SIG-M5 treated with dmso at 0.1 percent for 504 hours (cell line): ENCODE measurements around the gene NHLRC4.

Experiments used
- DNase-seq: peaks from one replicate; lab custom pipeline; 2025; ENCODE audit not compliant: unreplicated experiment; lab: John Stamatoyannopoulos, UW

Gene NHLRC4

DNA sequence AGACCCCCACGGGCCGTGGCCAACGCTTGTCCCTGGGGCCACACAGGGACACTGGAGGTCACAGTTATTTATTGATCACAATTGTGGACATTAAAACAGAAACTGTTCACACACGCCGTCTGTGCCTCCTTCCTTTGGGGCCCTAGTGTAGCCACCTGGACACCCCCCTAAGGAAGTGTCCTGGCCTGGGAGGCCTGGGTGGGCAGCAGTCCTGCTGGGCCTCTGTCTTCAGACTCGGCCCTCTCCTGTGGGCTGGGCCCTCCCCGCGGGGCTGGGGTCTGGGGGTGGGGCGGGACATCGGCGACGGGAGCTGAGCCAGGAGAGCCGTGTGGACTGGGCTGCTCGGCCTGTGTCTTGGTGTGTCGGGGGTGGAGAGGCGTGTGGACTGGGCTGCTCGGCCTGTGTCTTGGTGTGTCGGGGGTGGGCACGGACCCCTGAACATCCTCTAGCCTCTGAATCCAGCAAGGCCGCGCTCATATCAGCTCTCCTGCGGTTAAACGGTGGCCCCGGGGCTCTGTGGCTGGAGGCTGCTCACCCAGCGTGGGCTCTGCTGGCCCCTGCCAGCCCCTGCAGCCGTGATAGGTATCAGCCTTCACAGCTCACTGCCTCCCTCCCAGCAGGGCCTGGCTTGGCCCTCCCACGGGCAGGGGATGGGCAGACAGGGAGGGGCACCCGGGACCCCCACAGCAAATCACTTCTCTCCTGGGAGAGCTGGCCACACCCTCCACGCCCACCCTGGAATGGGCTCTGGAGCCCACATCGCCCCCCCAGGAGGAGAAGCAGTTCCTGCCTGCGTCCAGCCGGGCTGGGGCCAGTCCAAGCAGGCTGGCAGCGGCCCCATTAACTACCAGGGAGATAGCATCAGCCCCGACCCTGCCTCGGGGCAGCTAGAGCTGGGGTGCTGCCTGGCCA is 1.1 kb upstream of the NHLRC4 start:
- no peak for DNase-seq

DNA sequence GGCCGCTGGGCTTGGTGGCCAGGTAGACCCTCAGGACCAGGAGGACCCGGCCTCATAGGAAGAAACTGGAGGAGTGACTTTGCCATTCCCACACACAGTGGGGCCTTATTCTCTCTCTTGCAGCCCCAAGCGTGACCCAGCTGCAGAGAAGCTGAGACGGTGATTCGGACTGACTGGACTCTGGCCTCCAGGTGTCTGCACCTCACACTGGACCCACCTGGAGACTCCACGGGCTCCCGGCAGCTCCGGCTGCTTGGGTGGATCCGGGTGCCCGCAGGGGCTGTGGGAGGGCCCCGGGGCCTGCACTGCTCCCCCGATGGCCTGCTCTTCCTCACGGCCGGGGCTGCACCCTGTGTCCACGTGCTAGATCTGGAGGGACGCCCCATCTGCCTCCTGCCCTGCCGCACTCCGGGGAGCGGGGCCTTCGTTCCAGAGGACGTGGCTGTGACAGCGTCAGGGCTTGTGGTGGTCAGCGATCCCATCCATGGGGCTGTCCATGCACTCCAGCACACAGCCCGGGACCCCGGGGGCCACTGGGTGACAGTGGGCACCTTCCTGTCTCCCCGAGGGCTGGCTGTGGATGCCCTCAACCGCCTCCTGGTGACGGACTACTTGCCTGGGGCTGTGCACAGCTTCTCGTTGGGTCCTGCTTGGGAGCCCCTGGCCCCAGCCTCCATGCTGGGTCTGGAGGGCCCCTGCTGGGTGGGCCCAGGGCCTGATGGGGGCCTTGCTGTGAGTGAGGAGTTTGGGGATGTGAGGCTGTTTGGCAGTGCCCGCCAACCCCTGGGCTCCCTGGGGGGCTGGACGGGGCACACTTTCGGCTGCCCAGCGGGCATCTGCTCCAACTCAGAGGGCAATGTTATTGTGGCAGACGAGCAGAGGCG is 810 bp downstream of the NHLRC4 start:
- DNase-seq: no peak

DNA sequence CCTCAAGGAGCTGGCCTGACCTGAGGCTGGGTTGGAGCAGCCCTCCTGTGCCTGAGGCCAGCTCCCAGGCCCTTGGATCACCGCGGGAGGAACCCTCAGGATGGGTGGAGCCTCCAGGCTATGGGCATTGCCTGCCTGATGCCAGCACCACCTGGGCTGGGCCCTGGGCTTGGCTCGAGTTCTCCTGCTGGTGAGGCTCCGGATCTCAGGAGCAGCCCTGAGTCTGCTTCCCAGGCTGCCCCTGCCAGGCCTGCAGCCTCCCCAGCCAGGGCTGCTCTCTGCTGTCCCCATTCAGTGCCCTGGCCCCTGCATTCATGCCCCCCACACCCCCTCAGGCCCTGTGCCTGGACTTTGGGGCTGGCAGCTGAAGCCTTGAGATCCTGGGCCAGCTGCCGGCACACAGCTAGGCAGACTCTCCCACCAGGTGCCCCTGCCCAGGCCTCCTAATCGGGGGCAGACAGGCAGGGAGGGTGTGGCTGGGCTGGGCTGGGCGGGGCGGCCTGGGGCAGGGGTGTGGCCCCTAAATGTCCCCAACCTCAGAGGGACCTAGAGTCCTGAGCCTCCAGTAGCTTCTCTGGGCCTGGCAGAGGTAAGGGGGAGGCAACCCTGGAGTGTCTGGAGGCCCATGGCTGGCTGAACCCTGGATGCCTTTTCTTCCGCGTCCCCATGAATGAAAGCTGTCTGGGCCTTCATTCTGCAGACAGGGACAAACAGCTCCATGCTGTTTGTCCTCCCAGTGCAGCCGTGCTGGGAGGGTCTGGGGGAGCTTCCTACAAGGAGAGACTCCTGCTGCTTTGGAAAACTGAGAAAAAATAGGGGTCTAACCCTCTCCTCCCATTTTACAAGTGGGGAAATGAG is 1.8 kb downstream of the NHLRC4 start:
- DNase-seq: no peak

DNA sequence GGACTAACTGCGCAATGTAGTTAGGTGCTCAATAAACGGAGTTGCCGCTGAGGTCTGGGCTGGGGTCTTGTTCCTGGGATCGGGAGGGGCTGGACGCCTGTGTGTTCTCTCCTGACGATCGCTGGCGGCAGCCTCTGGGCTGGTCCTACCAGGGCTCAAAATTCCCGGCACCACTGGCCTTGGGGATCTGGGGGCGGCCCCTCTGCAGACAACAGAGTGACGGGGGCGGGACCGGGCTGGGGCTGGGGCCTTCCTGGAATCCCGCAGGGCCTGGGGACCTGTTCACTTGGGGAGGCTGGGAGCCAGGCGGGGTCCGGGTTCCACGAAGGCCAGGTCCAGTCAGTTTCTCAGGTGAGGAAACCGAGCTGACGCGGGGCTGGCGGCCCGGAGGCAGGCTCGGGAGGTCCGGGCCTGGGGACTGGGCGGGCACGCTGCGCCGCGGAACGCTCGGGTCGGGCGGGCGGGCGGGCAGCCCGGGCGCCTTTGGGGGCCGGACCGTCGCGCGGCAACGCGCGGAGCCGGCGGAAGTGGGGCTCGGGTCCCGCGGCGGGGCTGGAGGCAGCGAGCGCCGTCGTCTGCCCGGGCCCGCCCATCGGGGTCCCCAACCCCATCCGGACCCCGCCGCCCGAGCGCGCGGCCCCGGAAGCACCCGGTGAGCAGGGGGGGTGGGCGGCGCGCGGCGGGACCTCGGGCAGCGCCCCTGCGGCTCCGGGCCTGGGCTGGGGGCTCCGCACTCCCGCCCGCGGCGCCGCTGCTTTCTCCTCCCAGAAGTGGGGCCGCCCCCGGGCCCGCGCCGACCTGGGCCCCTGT is 2.8 kb downstream of the NHLRC4 start, which contains the start of gene PIGQ:
Gene PIGQ, plus strand, starts transcription at position 524 of the 810 bp plus-strand sequence. CDS start 4,107 bp downstream, outside the sequence.
- DNase-seq: peak; percentile 25

DNA sequence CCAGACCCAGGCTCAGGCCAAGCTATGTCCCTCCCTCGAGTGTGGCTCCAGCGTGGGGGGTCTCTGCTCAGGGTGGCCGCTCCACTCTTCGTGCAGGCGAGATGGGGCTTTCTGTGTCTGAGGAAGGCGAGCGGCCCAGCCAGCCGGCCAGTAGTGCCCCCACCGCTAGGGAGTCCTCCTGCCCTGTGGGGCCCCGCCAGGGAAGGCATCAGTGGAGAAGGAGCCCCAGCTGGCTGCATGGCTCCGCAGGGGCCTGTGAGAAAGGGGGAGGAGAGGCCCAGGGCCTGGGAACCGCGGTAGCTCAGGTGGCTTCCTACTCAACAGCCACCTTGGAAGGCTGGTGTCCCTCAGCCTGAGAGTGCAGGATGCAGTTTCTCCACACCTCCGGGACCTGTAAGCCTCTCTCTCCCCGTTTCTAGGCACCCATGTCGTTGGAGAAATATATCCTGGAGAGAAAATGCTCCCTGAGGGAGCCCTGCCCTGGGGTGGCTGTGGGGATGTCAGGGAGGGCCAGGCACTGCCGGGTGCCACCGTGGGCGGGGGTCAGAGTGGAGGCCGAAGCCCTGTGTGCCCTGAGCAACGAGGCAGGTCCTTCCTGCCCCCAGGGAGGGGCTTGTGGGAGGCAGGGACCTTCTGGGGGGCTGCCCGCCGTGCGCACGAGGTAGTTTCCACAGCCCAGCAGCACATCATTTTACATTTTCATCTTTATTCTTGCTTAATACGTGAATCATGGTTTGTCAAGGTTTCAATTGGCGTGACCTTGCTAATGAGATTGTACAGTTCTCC is 6.3 kb downstream of the NHLRC4 start:
- DNase-seq: no peak

DNA sequence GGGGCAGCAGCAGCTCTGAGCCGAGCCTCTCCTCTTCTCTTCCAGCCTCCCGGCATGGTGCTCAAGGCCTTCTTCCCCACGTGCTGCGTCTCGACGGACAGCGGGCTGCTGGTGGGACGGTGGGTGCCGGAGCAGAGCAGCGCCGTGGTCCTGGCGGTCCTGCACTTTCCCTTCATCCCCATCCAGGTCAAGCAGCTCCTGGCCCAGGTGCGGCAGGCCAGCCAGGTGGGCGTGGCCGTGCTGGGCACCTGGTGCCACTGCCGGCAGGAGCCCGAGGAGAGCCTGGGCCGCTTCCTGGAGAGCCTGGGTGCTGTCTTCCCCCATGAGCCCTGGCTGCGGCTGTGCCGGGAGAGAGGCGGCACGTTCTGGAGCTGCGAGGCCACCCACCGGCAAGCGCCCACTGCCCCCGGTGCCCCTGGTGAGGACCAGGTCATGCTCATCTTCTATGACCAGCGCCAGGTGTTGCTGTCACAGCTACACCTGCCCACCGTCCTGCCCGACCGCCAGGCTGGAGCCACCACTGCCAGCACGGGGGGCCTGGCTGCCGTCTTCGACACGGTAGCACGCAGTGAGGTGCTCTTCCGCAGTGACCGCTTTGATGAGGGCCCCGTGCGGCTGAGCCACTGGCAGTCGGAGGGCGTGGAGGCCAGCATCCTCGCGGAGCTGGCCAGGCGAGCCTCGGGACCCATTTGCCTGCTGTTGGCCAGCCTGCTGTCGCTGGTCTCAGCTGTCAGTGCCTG is 7.4 kb downstream of the NHLRC4 start:
- DNase-seq: no peak

DNA sequence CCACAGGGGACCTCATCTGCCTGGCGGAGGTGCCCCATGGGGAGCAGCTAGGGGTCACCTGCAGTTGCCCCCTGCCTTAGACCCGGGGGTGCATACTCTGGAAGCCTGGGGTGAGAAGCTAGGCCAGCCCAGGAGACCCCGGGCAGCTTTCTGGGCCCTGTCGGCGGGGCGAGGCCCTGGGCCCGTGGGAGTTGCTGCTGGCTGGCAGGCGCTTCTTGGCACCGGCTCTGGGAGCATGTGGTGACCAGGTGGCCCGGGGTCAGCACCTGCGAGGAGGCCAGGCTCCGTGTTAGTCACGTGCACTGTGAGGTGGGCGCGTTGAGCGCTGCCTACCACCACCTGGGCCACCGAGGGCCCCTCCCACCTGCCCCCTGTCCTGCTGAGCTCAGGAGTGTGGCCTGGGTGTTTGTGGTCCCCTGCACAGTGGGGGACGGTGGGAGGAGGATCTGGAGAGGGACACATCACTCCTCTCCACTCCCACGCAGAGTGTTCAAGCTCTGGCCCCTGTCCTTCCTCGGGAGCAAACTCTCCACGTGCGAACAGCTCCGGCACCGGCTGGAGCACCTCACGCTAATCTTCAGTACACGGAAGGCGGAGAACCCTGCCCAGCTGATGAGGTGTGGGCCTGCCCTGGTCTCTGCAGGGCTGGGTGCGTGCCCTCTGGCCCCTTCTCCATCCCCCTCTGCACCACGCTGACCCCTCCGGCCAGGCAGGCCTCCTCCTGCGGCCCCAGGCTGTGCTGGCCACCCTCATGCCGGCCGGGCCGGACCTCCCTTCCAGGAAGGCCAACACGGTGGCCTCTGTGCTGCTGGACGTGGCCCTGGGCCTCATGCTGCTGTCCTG is 8.8 kb downstream of the NHLRC4 start:
- DNase-seq: no peak

DNA sequence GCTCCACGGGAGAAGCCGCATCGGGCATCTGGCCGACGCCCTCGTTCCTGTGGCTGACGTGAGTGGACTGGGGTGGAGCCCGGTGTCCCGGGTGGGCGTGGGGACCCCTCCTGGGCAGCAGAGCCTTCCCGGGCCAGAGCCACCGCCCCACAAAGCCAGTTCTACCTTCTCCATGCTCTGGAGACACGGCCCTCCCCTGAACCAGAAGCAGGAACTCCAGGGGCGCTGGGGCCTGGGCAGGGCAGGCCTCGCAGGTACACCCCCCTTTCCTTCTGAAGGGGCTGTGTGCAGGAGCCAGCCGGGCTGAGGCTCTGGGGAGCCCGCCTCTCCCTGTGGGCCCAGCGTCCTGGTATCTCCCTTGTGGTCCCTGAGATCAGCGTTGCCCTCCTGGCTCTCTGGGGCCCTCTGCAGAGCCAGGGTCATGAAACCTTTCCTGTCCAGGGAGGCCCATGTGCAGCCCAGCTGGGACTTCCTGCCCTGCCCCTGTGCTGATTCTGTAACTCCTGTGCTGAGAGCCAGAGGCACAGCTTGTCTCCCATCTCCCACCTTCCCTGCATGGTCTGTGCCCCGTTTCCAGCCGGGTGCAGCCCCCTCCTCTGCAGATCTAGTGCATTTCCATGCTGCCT is 9.5 kb downstream of the NHLRC4 start:
- DNase-seq: no peak

DNA sequence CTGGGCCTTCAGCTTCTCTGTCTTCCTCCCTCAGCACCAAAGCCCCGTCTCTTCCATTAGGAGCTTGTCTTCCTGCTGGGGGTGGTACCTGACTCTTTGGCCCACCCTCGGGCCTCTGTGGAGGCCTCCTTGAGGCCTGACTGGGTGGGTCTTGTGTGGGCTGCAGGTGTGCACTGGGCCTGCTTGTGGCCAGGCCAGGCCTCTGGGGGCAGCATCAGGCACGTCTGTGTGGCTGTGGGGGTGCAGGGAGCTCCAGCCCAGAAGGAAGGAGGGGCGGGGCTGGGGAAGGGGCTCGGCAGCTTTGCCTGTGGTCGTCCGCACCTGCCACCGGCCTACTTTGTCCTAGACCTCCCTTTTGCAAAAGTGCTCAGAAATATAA is 10.0 kb downstream of the NHLRC4 start:
- no peak for DNase-seq

DNA sequence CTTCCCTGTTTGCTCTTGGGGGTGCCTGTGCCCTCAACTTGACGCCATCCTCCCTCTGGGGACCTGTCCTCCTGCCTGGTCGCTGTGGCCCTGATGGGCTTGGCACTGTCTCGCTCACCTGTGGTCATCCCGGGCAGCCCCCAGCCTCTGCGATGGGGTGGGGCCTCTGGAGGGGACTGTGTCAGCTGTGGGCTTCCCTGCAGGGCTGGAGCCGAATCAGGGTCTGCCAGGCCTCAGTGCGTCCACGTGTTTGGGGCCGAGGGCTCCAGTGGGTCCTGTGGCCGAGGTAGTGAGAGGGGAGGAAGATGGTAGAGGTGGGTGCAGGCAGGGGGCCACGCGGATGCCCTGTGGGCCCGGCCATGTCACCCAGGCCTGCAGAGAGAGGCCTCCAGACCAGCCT is 11.0 kb downstream of the NHLRC4 start:
- no peak for DNase-seq

DNA sequence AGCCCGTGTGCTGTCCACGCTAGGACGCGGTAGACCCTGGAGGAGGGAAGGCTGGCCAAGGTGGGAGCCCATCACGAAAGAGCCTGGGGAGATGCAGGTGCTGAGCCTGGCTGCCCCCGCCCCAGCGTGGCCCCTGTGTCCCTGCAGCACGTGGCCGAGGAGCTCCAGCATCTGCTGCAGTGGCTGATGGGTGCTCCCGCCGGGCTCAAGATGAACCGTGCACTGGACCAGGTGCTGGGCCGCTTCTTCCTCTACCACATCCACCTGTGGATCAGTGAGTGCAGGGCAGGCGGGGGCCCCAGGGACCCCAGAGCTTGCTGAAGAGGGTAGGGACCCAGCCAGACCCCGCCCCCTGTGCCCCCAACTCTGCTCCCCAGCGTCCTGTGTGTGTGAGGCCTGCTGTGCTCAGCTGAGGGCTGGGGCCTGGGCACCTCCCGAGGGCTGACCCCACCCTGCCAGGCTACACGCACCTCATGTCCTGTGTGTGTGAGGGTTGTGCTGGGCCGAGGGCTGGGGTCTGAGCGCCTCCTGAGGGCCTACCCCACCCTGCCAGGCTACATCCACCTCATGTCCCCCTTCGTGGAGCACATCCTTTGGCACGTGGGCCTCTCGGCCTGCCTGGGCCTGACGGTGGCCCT is 11.5 kb downstream of the NHLRC4 start:
- DNase-seq: no peak

DNA sequence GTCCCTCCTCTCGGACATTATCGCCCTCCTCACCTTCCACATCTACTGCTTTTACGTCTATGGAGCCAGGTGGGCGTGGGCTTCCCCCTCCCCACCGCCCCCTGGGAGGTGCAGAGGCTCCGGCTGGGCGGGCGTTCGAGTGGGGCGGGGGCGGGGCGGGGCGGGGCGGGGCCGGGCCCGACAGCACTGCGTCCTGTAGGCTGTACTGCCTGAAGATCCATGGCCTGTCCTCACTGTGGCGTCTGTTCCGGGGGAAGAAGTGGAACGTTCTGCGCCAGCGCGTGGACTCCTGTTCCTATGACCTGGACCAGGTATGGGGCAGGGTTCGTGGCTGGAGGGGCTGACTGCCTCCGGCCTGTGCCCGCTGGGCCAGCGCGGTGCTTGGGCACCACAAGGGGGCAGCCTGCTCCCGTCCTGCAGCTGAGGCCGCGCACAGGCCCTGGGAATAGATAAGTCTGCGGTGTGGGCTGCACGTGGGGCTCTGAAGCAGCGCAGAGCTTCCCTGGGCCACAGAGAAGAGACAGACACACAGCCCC is 12.1 kb downstream of the NHLRC4 start:
- peak; percentile 59 for DNase-seq

DNA sequence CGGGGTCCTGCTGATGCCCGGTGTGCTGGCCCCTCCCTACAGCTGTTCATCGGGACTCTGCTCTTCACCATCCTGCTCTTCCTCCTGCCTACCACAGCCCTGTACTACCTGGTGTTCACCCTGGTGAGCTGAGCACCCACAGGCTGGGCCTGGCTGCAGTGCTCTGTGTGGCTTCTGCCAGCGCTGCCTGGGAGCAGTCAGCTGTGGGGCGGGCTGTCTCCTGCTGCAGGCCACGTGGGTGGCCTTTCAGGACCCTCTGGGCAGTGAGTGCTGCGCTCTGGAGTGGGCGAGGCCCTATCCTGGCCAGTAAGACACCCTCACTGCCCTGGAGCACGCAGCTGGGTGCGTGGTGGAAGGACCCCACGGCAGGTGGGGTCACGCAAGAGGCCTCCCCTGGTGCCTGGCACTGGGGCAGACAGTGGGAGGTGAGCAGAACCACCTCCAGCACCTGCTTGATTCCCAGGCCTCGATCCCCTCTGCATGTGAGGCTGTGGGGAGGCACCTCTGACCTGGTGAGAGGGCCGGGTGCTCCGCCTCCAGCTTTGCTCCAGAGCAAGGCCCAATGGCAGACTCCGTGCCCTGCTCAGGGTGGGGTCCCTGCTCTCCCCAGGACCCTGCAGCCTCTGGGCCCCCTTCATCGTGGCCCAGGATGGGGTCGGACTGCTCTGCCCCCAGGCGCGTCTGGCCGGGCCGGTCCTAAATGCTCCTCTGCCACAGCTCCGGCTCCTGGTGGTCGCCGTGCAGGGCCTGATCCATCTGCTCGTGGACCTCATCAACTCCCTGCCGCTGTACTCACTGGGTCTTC is 13.5 kb downstream of the NHLRC4 start:
- DNase-seq: no peak

DNA sequence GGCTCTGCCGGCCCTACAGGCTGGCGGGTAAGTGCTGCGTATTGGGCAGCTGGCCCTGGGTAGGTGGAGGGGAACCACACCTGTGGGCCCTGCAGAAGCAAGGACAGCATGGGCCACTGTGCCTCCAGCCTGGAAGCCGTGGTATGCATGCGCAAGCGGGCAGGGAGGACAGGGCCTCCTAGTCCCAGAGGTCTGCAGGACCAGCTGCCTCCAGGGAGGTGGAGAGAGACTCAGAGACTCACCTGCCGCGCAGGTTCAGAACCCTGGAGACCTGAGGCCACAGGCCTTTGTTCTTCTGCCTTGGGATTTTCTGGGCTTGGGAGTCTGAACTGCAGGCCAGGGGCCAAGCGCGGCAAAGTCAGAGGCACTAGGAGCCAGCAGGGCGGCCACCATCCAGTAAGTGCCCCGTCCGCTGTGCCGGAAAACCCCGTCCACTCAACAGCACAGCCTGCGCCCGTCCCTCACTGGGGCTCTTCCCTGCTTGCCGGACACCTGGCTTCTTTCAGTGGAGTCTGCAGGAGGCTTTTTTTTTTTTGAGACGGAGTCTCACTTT is 14.2 kb downstream of the NHLRC4 start:
- no peak for DNase-seq

DNA sequence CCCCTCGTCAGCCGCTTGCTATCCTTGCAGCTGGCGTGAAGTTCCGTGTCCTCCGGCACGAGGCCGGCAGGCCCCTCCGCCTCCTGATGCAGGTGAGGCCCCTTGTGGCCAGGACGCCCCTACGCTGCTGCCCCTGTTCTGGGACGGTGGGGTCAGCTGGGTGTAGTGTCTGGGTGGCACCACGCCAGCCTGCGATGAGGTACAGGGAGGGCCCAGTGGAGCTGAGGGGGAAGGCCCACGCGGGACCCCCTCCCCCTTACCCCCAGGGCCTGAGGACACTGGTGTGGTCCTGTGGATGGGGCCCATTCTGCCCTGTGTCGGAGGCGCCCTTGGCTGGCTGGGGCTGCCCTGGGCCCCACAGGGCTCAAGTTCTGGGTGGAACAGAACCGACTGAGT is 15.4 kb downstream of the NHLRC4 start:
- DNase-seq: no peak
